ENCODE measurements around the gene CDKN2AIP.

CDKN2AIP gene
- 9.9 to 51.4 (median 31.8) reads per million in 18 experiments for total RNA-seq

- DNase-seq: peak; percentile 97 to 99
Measured at GRCh38 chr4:183444214-183445096, at the start of gene CDKN2AIP. Gene CDKN2AIP (plus strand): TSS chr4:183444636. CDS start chr4:183444798, 162 bp downstream.

- DNase-seq: no peak
Measured at GRCh38 chr4:183395395-183395794, 49.0 kb upstream of the CDKN2AIP start.

DNA sequence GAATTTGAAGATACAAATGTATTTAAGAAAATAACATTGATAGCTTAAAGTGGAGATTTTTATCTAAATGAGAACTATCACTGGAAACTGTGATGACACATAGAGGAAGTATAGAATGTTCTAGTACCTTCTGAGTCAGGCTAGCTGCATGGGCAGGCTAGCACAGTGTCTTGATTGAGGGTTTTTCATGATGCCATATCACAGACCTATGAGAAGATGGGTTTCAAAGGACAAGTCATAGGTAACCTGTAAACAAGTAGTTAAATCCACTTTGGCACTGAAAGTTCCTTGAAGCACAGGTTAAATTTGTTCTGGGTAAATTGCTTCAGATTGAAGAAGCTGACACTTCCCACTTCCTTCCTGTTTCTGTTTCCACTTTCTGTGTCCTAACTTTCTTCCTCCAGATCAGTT lies 48.2 kb upstream of the CDKN2AIP start:
- peak; percentile 27 to 50 for DNase-seq

DNA sequence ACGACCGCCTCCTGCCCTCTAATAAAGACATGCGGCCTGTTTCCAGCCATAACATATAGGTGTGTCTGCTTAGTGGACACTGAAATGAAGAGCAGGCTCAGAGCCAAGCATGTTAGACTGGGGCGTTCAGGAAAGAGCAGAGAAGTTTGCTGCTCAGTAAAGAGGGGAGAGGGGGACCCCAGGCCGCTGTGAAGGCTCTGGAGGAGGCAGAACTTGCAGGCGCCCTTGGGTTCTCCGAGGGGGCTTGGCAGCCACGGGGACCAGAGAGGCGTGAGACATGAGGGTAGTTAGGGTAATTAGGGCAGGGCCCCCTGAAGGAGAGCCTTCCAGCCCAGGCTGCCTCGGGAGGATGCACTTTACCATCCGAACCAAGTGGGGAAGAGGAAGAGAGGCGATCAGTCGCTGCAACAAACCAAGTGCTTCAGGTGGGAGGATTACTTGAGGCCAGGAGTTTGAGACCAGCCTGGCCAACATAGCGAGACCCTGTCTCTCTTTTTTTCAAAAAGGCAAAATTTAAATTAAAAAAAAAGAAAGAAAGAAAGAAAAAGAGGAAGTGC lies 46.6 kb upstream of the CDKN2AIP start:
- no peak for DNase-seq

- DNase-seq: peak; percentile 56 to 71
Measured at GRCh38 chr4:183398298-183399125, 45.9 kb upstream of the CDKN2AIP start.

DNA sequence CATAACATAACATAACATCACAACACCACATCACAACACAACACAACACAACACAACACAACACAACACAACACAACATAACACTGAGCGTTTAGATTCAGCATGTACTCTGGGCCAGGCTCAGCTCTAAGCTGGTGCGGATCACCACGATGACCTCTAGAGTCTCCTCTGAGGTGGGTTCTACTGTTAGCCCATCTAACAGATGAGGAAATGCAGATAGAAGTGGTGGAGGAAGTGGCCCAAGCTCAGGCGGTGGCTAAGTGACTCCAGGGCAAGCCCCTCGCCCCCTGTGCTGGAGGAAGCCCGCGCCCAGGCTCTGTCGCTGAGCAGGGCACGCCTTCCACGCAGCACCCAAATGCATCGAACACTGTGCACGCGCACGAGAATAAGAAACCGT lies 45.3 kb upstream of the CDKN2AIP start:
- DNase-seq: no peak

DNA sequence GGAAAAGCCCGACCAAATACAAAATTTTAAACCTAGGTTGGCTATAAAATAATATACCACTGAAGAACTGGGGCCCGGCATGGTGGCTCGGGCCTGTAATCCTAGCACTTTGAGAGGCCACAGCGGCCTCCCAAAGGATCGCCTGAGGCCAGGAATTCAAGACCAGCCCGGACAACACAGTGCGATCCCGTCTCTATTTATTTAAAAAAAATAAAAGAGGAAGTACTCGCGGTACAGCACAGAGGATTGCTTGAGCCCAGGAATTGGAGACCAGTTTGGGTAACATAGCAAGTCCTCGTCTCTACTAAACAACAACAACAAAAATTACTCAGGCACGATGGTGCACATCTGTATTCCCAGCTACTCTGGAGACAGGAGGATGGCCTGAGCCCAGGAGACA lies 44.8 kb upstream of the CDKN2AIP start:
- peak in 1 of 2 donors; percentile 14 for DNase-seq

DNA sequence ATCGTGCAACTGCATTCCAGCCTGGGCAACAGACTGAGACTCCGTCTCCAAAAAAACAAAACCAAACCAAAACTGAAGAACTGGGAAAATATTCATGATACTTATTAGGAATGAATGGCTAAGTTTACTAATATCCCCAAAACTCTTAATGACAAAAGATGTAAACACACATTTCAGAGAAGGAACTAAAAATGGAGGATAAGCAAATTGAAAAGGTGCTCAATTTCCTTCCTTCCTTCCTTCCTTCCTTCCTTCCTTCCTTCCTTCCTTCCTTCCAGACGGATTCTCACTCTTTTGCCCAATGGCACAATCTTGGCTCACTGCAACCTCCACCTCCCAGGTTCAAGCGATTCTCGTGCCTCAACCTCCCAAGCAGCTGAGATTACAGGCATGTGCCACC lies 44.4 kb upstream of the CDKN2AIP start:
- DNase-seq: no peak

DNA sequence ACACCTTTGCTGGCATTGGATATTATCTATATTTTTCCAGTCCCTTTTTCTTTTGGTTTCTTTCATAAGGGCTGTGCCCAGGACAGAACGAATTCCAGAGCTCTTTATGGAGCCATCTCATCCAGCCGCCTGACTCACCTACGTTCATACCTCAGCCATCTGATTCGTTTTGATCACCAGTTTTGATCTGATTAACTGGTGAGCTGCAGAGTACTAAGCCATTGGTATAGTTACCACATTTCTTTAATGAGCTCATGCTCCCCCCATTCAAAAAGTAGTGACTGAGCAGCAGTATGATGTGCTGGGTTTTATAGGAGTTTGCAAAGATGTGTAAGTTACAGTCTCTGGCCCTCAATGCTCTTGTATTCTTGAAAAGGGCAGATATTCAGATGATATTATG lies 43.0 kb upstream of the CDKN2AIP start:
- DNase-seq: no peak

GRCh38 chr4:183402771-183403170 lies 41.7 kb upstream of the CDKN2AIP start:
- DNase-seq: no peak

DNA sequence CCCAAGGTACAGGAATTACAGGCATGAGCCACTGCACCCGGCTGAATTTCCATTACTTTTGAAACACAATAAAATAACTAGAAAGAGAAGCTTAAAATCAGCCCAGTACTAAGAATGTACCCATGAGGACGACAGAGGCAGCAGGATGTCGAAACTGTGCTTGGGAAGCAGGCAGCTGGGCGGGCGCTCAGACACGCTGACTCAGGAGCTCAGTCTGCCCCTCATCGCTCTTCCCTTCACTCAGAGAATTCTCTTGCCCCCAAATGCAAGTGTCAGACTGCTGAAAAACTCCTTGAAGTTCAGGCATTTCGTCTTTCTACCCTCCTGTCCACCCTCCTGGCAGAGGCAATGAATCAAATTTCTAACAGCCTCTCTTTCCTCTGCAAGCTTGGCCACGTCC lies 41.0 kb upstream of the CDKN2AIP start:
- no peak for DNase-seq

GRCh38 chr4:183403961-183404360 lies 40.5 kb upstream of the CDKN2AIP start:
- DNase-seq: no peak

DNA sequence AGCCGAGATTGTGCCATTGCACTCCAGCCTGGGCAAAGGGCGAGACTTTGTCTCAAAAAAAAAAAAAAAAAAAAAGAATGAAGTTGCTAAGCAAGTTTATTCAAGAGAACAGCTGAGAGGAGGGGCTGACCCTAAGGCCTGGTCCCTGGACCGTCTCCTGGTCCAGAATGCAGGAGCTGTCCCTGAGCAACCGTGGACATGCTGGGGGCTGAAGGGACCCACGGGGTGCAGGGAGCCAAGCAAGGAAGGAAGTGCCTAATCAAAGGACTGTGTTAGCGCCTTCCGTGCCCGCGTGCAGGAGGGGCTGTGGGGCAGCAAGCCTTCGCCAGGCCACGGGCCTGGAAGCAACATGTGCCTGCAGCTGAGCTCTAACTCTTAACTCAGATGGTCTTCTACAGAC lies 39.1 kb upstream of the CDKN2AIP start:
- DNase-seq: no peak

GRCh38 chr4:183407128-183407585 lies 37.3 kb upstream of the CDKN2AIP start:
- DNase-seq: peak; percentile 65 to 76

- no peak for DNase-seq
Measured at GRCh38 chr4:183407635-183408464, 36.6 kb upstream of the CDKN2AIP start.

DNA sequence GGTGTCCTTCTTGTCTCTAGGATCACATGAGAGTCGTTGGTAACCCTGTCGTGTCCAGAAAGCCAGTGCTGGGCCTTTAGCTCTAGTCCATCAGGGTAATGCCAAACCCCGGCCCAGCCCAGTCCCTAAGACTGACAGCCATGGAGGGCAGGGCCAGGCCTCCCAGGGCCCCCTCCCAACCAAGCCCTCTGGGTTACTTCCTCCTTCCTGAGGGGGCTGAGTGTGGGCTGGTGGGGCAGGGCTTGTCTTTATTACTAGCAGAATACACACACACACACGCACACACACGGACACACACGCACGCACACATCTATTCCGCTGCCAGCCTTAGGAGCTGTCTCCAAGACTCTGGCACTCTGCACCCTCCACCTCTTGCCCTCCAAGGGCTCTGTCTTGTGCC lies 35.6 kb upstream of the CDKN2AIP start:
- DNase-seq: no peak

GRCh38 chr4:183409483-183409882 lies 35.0 kb upstream of the CDKN2AIP start:
- no peak for DNase-seq

DNA sequence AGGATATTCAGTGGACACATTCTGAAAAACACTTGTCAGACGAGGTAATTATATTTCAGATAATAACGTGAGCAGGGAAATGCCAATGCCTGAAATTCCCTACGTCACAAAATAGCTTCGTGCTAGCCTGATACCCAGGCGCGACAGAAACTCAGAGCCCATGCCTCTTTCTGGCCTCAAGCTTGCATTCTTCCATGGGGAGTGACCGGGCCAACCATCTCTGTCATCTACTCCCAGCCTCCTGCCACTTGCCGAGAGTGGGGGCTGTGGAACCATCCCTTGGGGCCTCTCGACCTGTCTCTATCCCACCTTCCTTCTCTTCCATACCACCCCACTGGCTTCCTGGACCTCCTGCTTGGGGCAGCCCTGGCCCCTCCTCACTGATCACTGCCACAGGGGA lies 34.5 kb upstream of the CDKN2AIP start:
- no peak for DNase-seq

DNA sequence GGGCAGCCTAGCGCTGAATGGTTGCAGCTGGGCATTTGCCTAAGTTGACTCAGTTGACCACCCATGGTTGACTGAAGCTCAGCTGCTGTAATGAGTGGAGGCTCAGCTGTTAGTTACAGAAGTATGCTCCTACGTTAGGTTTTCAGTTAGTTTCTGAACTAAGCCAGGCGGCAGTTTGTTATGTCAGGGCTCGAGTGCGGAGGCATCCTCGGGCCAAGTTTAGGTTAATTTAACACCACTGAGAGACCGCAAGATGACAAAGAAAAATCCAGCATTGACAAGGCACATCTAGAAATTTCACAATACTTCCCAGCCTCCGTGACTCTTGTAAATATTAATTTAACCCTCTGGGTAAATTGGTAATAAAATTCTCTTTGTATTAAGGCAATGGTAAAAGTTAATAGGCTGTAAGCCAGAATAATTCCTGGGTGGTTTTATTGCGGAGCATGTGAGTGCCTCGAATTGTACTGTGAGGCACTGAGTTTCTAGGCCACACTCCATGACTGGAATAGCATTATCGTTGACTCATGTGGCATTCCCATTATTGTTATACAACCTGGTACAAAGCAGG lies 33.1 kb upstream of the CDKN2AIP start:
- DNase-seq: no peak

DNA sequence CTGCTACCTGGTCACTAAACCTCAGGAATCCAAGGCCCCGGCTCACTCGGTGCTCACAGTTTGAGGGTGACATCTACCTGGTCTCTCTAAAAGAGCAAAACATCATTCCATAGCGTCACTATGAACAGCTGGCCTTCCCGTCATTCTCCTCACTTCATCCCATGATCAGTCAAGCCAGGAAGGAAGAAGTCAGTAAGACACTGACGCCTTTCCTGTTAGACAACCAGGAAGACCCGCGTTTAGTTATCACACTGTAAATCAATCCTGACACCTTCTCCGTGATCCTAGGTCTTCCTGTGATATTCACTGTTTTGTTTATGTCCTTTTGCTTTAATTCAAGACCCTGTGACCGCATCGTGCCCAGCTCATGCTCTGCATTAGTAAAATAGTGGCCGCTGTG lies 31.6 kb upstream of the CDKN2AIP start:
- no peak for DNase-seq

GRCh38 chr4:183413234-183414200 lies 30.9 kb upstream of the CDKN2AIP start:
- no peak for DNase-seq

All from inflammatory macrophage (primary cell).